SK-N-SH (cell line): ENCODE data around the gene GSTT2. TPM values are rescaled to one million over a fixed set of nuclear protein-coding genes. Genes with fewer than 3 reads are reported as not detected.

Source experiments
- CTCF ChIA-PET: fragments of 300-600, 350-600 bp; formaldehyde crosslinking; extraction: SDS; loops from one replicate; lab custom pipeline; 2021; lab: Yijun Ruan, JAX
- POLR2A ChIA-PET: fragments of 350-600 bp; sonication (Branson Sonifier 250); formaldehyde crosslinking; extraction: SDS; loops from one replicate; lab custom pipeline; 2020; ENCODE audit warnings: antibody characterized with exemption, inconsistent platforms; lab: Yijun Ruan, JAX
- DNase-seq: peaks from one replicate; pipeline ENCODE4 v3.0.0; 2012
- H2AFZ ChIP-seq: fragments of 200-600 bp; sonication (generic); 2 replicates; pipeline ENCODE4 v1.8.1; 2016; ENCODE audit warnings: antibody characterized with exemption, mild to moderate bottlenecking, low read depth
- H3F3A ChIP-seq: fragments of 200-600 bp; sonication (generic); replicated peaks from 2 replicates; pipeline ENCODE3; 2016; ENCODE audit warnings: antibody characterized with exemption, mild to moderate bottlenecking; ENCODE audit not compliant: insufficient read depth
- H3K27ac ChIP-seq, 2 experiments: fragments of 200-500 bp in 1 of 2; fragments of 200-600 bp in 1 of 2; sonication (Bioruptor generic) in 1 of 2; sonication (generic), shearing (Covaris generic) in 1 of 2; 2 replicates each; pipeline versions ENCODE4 v1.5.1 to v1.6.1; 2014 to 2016; ENCODE audit warnings: low read depth in 2 of 2, inconsistent platforms in 1 of 2, low read length in 1 of 2, mild to moderate bottlenecking in 1 of 2, mixed read lengths in 1 of 2
- H3K27me3 ChIP-seq: fragments of 200-600 bp; sonication (generic), shearing (Covaris generic); 2 replicates; pipeline ENCODE4 v1.6.1; 2016; ENCODE audit warnings: mixed run types; ENCODE audit not compliant: insufficient read depth
- H3K36me3 ChIP-seq, 2 experiments: fragments of 200-500 bp in 1 of 2; fragments of 200-600 bp in 1 of 2; sonication (Bioruptor generic) in 1 of 2; sonication (generic) in 1 of 2; replicated peaks in 1 of 2; 2 replicates each; pipeline versions ENCODE3 to v1.5.1; 2014 to 2016; ENCODE audit warnings: low read length in 1 of 2, mild to moderate bottlenecking in 1 of 2; ENCODE audit not compliant: insufficient read depth in 2 of 2, control insufficient read depth in 1 of 2
- H3K4me1 ChIP-seq, 2 experiments: fragments of 200-500 bp in 1 of 2; fragments of 200-600 bp in 1 of 2; sonication (Bioruptor generic) in 1 of 2; sonication (generic), shearing (Covaris generic) in 1 of 2; 2 replicates each; pipeline versions ENCODE4 v1.5.1 to v1.6.1; 2014 to 2016; ENCODE audit warnings: low read depth in 1 of 2, low read length in 1 of 2, mixed run types in 1 of 2; ENCODE audit not compliant: insufficient read depth in 2 of 2, control insufficient read depth in 1 of 2
- H3K4me2 ChIP-seq: fragments of 200-600 bp; sonication (generic), shearing (Covaris generic); 2 replicates; pipeline ENCODE4 v1.6.1; 2017; ENCODE audit warnings: mixed run types
- H3K4me3 ChIP-seq, 2 experiments: fragments of 200-500 bp in 1 of 2; fragments of 200-600 bp in 1 of 2; sonication (Bioruptor generic) in 1 of 2; sonication (generic), shearing (Covaris generic) in 1 of 2; 2 replicates each; pipeline versions ENCODE4 v1.5.1 to v1.8.1; 2014 to 2016; ENCODE audit warnings: low read depth in 2 of 2, inconsistent platforms in 1 of 2, low read length in 1 of 2, mild to moderate bottlenecking in 1 of 2, mixed read lengths in 1 of 2, moderate library complexity in 1 of 2
- H3K79me2 ChIP-seq: fragments of 200-600 bp; sonication (generic); 2 replicates; pipeline ENCODE4 v1.8.1; 2017; ENCODE audit warnings: mild to moderate bottlenecking; ENCODE audit not compliant: insufficient read depth
- H3K9ac ChIP-seq: fragments of 200-600 bp; sonication (generic); 2 replicates; pipeline ENCODE4 v1.6.1; 2017; ENCODE audit warnings: mixed run types
- H3K9me2 ChIP-seq: fragments of 200-600 bp; sonication (generic); 2 replicates; pipeline ENCODE4 v1.6.1; 2017; ENCODE audit warnings: mixed run types
- H3K9me3 ChIP-seq: fragments of 200-600 bp; sonication (generic); 2 replicates; pipeline ENCODE4 v1.6.1; 2017; ENCODE audit warnings: mixed run types, mild to moderate bottlenecking, moderate library complexity
- H4K20me1 ChIP-seq: fragments of 200-600 bp; sonication (generic); 2 replicates; pipeline ENCODE4 v1.6.1; 2017; ENCODE audit warnings: mild to moderate bottlenecking, mixed run types; ENCODE audit not compliant: insufficient read depth
- CHD2 ChIP-seq: fragments of 150-350 bp; IDR thresholded peaks from 2 replicates; pipeline ENCODE4 v1.6.1; 2018; ENCODE audit warnings: low read length; ENCODE audit not compliant: partially characterized antibody
- ELF1 ChIP-seq: IDR thresholded peaks from 2 replicates; pipeline ENCODE4 v1.4.0; 2012
- EP300 ChIP-seq, 2 experiments: IDR thresholded peaks; 2 replicates each; pipeline versions ENCODE4 v1.4.0 to v1.6.1; 2012; ENCODE audit warnings: borderline replicate concordance in 1 of 2, low read depth in 1 of 2, low read length in 1 of 2
- EZH2phosphoT487 ChIP-seq: fragments of 200-600 bp; sonication (generic); IDR thresholded peaks from 2 replicates; pipeline ENCODE4 v1.6.1; 2017; ENCODE audit warnings: low read depth, mixed run types, mild to moderate bottlenecking, antibody characterized with exemption, moderate library complexity, borderline replicate concordance
- FOSL2 ChIP-seq: IDR thresholded peaks from 2 replicates; pipeline ENCODE4 v1.4.0; 2012; ENCODE audit warnings: low read depth, mild to moderate bottlenecking, moderate library complexity, borderline replicate concordance
- FOXJ3 ChIP-seq: sonication (generic); formaldehyde crosslinking; IDR thresholded peaks from 2 replicates; pipeline ENCODE4 v1.5.1; 2020; ENCODE audit warnings: mild to moderate bottlenecking, missing genetic modification reagents
- FOXM1 ChIP-seq: IDR thresholded peaks from 2 replicates; pipeline ENCODE4 v1.4.0; 2012; ENCODE audit warnings: low read depth, mild to moderate bottlenecking
- GATA2 ChIP-seq: sonication (generic); formaldehyde crosslinking; IDR thresholded peaks from 2 replicates; pipeline ENCODE4 v1.5.0; 2020; ENCODE audit warnings: mild to moderate bottlenecking, missing genetic modification reagents
- JUND ChIP-seq: IDR thresholded peaks from 2 replicates; pipeline ENCODE4 v1.4.0; 2012
- MEF2A ChIP-seq: IDR thresholded peaks from 2 replicates; pipeline ENCODE4 v1.4.0; 2012; ENCODE audit warnings: low read depth, borderline replicate concordance
- NFIC ChIP-seq: IDR thresholded peaks from 2 replicates; pipeline ENCODE4 v1.4.0; 2012; ENCODE audit warnings: borderline replicate concordance
- NRF1 ChIP-seq: IDR thresholded peaks from 2 replicates; pipeline ENCODE4 v1.6.1; 2012; ENCODE audit warnings: low read depth, mild to moderate bottlenecking, low read length
- RAD21 ChIP-seq: IDR thresholded peaks from 2 replicates; pipeline ENCODE4 v1.6.1; 2012; ENCODE audit warnings: mild to moderate bottlenecking, low read length
- RCOR1 ChIP-seq: fragments of 150-350 bp; IDR thresholded peaks from 2 replicates; pipeline ENCODE4 v1.6.1; 2017; ENCODE audit warnings: antibody characterized with exemption, low read length
- RFX5 ChIP-seq: IDR thresholded peaks from 2 replicates; pipeline ENCODE4 v1.6.1; 2012; ENCODE audit warnings: mild to moderate bottlenecking, improper control_type of control experiment, low read length
- RXRA ChIP-seq: IDR thresholded peaks from 2 replicates; pipeline ENCODE4 v1.4.0; 2012; ENCODE audit warnings: low read depth, mild to moderate bottlenecking, borderline replicate concordance
- SIN3A ChIP-seq: IDR thresholded peaks from 2 replicates; pipeline ENCODE4 v1.6.1; 2012; ENCODE audit warnings: low read depth, mild to moderate bottlenecking, low read length, moderate library complexity, borderline replicate concordance
- SMC3 ChIP-seq: IDR thresholded peaks from 2 replicates; pipeline ENCODE4 v1.6.1; 2012; ENCODE audit warnings: low read depth, low read length, improper control_type of control experiment
- TAF1 ChIP-seq: IDR thresholded peaks from 2 replicates; pipeline ENCODE4 v1.6.1; 2012; ENCODE audit warnings: low read depth, mild to moderate bottlenecking, low read length, moderate library complexity, borderline replicate concordance
- TCF12 ChIP-seq: IDR thresholded peaks from 2 replicates; pipeline ENCODE4 v1.4.0; 2012
- TEAD4 ChIP-seq: IDR thresholded peaks from 2 replicates; pipeline ENCODE4 v1.4.0; 2012; ENCODE audit warnings: mild to moderate bottlenecking, borderline replicate concordance; ENCODE audit not compliant: insufficient read depth
- YY1 ChIP-seq: IDR thresholded peaks from 2 replicates; pipeline ENCODE4 v1.4.0; 2012; ENCODE audit warnings: low read depth, mild to moderate bottlenecking
- ZBTB33 ChIP-seq: IDR thresholded peaks from 2 replicates; pipeline ENCODE4 v1.4.0; 2012; ENCODE audit warnings: low read depth, borderline replicate concordance
- WGBS: methylation state at CpG from one replicate; pipeline ENCODE4 v1.1.6; 2017; ENCODE audit warnings: low lambda C conversion rate; 5-methylcytosine and 5-hydroxymethylcytosine counted together
- polyA plus RNA-seq, 3 experiments: library from polyadenylated mRNA; depleted of rRNA; stranded (reverse); fragments of >200 nt; gene quantifications; 2 replicates each; pipeline ENCODE4 v1.2.3, GENCODE V29; 2012
- TF ChIP-seq, protein P1 (sequence below): IDR thresholded peaks from 2 replicates; pipeline ENCODE4; 2012
- TF ChIP-seq, protein P2 (sequence below): IDR thresholded peaks from 2 replicates; pipeline ENCODE4 v1.4.0; 2012; ENCODE audit warnings: low read depth, borderline replicate concordance
- TF ChIP-seq, protein P3 (sequence below): fragments of 150-350 bp; IDR thresholded peaks from 2 replicates; pipeline ENCODE4 v1.6.1; 2016; ENCODE audit warnings: mild to moderate bottlenecking, low read depth, low read length
- TF ChIP-seq, protein P4 (sequence below): IDR thresholded peaks from 2 replicates; pipeline ENCODE4 v1.6.1; 2012; ENCODE audit warnings: mild to moderate bottlenecking, low read depth, low read length, moderate library complexity

The GSTT2 gene
- polyA plus RNA-seq, 1 of the 3 experiments (the other 2 are of a cell fraction), result 3.7 TPM

DNA sequence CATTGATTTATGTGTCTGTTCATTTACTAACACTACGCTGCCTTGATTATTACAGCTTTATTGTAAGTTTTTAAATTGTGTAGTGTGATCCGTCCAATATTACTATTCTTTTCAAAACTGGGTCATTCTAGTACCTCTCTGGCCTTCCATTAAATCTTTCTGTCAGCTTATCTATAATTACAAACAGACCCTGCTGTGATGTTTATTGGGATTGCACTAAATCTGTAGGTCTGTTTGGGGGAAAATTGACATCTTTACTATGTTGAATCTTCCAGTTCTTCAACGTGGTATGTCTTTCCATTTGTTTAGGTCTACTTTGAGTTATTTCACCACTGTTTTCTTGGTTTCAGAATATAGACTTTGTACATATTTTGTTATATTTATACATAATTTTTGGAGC, 46.8 kb downstream of the GSTT2 start:
- Histone ChIP-seq H4K20me1 (peaks cover 5% of the 10 kb centered on the region; the same call in 1 of the 2 replicates), H3F3A (peaks cover 10% of the 10 kb centered on the region), H3K36me3 (peaks cover 3 to 14% of the 10 kb centered on the region in 2 experiments), H3K9me3 (peaks cover 18% of the 10 kb centered on the region; the same call in 1 of the 2 replicates), H3K27me3 (no peaks in the 10 kb centered on the region), H3K4me3 (no peak overlapping the region), H3K79me2 (peaks cover 84% of the 10 kb centered on the region), H3K9me2 (no peaks in the 10 kb centered on the region), H3K4me2 (no peak overlapping the region), H3K9ac (no peak overlapping the region), H3K27ac (peak overlapping the region in 1 of 2 experiments; percentile 74; a peak in 1 of 4 replicates), H2AFZ (no peak overlapping the region), H3K4me1 (peaks cover 0 to 33% of the 10 kb centered on the region in 2 experiments; a peak in 2 of 4 replicates)
- POLR2A ChIA-PET, result no interaction called here
- 87% methylated on average over 3 of the region's 3 CpGs for WGBS
- CTCF ChIA-PET, result interaction anchor here (1.1 kb wide), 1 partner anchor 130 kb away, joined by 3 read pairs; no protein-coding TSS in a partner anchor
- peak; percentile 49 for DNase-seq
- TF ChIP-seq RFX5 (no peak), TAF1 (no peak), RXRA (no peak), CHD2 (no peak), ZBTB33 (no peak), EZH2phosphoT487 (no peak), RCOR1 (no peak), YY1 (no peak), SIN3A (no peak), FOXM1 (no peak), GATA2 (CRISPR knock-in tag) (peak; percentile 65; the same call in 1 of the 2 replicates), EP300 (IDR thresholded peaks at IDR 0.05; ENCODE audit: borderline replicate concordance in 1 of 2, low read depth in 1 of 2, low read length in 1 of 2) (peak in 1 of 2 experiments; percentile 80; a peak in 2 of 4 replicates), MEF2A (no peak), NFIC (no peak), JUND (no peak), NRF1 (no peak), FOSL2 (no peak), ELF1 (no peak), TEAD4 (no peak), FOXJ3 (CRISPR knock-in tag) (no peak), TCF12 (peak; percentile 18; the same call in 1 of the 2 replicates), RAD21 (no peak), SMC3 (no peak)
- TF ChIP-seq, protein P1, sequence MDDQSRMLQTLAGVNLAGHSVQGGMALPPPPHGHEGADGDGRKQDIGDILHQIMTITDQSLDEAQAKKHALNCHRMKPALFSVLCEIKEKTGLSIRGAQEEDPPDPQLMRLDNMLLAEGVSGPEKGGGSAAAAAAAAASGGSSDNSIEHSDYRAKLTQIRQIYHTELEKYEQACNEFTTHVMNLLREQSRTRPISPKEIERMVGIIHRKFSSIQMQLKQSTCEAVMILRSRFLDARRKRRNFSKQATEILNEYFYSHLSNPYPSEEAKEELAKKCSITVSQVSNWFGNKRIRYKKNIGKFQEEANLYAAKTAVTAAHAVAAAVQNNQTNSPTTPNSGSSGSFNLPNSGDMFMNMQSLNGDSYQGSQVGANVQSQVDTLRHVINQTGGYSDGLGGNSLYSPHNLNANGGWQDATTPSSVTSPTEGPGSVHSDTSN, result no peak
- TF ChIP-seq, protein P2, sequence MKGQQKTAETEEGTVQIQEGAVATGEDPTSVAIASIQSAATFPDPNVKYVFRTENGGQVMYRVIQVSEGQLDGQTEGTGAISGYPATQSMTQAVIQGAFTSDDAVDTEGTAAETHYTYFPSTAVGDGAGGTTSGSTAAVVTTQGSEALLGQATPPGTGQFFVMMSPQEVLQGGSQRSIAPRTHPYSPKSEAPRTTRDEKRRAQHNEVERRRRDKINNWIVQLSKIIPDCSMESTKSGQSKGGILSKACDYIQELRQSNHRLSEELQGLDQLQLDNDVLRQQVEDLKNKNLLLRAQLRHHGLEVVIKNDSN, result no peak
- TF ChIP-seq, protein P3, sequence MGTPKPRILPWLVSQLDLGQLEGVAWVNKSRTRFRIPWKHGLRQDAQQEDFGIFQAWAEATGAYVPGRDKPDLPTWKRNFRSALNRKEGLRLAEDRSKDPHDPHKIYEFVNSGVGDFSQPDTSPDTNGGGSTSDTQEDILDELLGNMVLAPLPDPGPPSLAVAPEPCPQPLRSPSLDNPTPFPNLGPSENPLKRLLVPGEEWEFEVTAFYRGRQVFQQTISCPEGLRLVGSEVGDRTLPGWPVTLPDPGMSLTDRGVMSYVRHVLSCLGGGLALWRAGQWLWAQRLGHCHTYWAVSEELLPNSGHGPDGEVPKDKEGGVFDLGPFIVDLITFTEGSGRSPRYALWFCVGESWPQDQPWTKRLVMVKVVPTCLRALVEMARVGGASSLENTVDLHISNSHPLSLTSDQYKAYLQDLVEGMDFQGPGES, result no peak
- TF ChIP-seq, protein P4, sequence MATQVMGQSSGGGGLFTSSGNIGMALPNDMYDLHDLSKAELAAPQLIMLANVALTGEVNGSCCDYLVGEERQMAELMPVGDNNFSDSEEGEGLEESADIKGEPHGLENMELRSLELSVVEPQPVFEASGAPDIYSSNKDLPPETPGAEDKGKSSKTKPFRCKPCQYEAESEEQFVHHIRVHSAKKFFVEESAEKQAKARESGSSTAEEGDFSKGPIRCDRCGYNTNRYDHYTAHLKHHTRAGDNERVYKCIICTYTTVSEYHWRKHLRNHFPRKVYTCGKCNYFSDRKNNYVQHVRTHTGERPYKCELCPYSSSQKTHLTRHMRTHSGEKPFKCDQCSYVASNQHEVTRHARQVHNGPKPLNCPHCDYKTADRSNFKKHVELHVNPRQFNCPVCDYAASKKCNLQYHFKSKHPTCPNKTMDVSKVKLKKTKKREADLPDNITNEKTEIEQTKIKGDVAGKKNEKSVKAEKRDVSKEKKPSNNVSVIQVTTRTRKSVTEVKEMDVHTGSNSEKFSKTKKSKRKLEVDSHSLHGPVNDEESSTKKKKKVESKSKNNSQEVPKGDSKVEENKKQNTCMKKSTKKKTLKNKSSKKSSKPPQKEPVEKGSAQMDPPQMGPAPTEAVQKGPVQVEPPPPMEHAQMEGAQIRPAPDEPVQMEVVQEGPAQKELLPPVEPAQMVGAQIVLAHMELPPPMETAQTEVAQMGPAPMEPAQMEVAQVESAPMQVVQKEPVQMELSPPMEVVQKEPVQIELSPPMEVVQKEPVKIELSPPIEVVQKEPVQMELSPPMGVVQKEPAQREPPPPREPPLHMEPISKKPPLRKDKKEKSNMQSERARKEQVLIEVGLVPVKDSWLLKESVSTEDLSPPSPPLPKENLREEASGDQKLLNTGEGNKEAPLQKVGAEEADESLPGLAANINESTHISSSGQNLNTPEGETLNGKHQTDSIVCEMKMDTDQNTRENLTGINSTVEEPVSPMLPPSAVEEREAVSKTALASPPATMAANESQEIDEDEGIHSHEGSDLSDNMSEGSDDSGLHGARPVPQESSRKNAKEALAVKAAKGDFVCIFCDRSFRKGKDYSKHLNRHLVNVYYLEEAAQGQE, result no peak
